Parathyroid adenoma (tissue), 2 donors: ENCODE results near the gene OR7G2.

ENCODE experiments used
- H2AFZ ChIP-seq: fragments of 300-600 bp; sonication (generic); one replicate; pipeline ENCODE4 v1.7.0; 2017; ENCODE audit warnings: antibody characterized with exemption, mild to moderate bottlenecking
- H3K27ac ChIP-seq: fragments of 300-600 bp; sonication (generic); one replicate; pipeline ENCODE4 v1.7.0; 2017
- H3K27me3 ChIP-seq: fragments of 300-600 bp; sonication (generic); one replicate; pipeline ENCODE4 v1.7.0; 2017; ENCODE audit warnings: low read length; ENCODE audit not compliant: control insufficient read depth, insufficient read depth
- H3K36me3 ChIP-seq: fragments of 300-600 bp; sonication (generic); one replicate; pipeline ENCODE4 v1.7.0; 2017; ENCODE audit warnings: low read length; ENCODE audit not compliant: control insufficient read depth, insufficient read depth
- H3K4me1 ChIP-seq: fragments of 300-600 bp; sonication (generic); one replicate; pipeline ENCODE4 v1.7.0; 2017; ENCODE audit warnings: control low read depth
- H3K4me2 ChIP-seq: fragments of 300-600 bp; sonication (generic); one replicate; pipeline ENCODE4 v1.7.0; 2017; ENCODE audit warnings: low read length
- H3K4me3 ChIP-seq: fragments of 300-600 bp; sonication (generic); one replicate; pipeline ENCODE4 v1.7.0; 2017; ENCODE audit warnings: low read depth, low read length
- H3K79me2 ChIP-seq: fragments of 300-600 bp; sonication (generic); one replicate; pipeline ENCODE4 v1.7.0; 2017; ENCODE audit warnings: control low read depth
- H3K9ac ChIP-seq: fragments of 300-600 bp; sonication (generic); one replicate; pipeline ENCODE4 v1.7.0; 2017; ENCODE audit warnings: mild to moderate bottlenecking
- H3K9me3 ChIP-seq: fragments of 300-600 bp; sonication (generic); one replicate; pipeline ENCODE4 v1.7.0; 2017; ENCODE audit warnings: low read length; ENCODE audit not compliant: control insufficient read depth
- CTCF ChIP-seq: fragments of 300-600 bp; sonication (generic); IDR thresholded peaks from one replicate; pipeline ENCODE4 v1.7.0; 2017; ENCODE audit warnings: antibody characterized with exemption, mild to moderate bottlenecking
- donor health status: primary hyperparathyroidism.

OR7G2 gene

GRCh38 chr19:9065457-9066014, 41.7 kb downstream of the OR7G2 start:
- no peak overlapping the region for H3K4me2 ChIP-seq
- no peaks in the 10 kb centered on the region for H3K36me3 ChIP-seq
- H3K4me1 ChIP-seq: no peaks in the 10 kb centered on the region
- H2AFZ ChIP-seq: no peak overlapping the region
- H3K79me2 ChIP-seq: no peaks in the 10 kb centered on the region
- H3K27me3 ChIP-seq: no peaks in the 10 kb centered on the region
- H3K4me3 ChIP-seq: no peak overlapping the region
- no peak overlapping the region for H3K9ac ChIP-seq
- no peak overlapping the region for H3K27ac ChIP-seq
- H3K9me3 ChIP-seq: no peaks in the 10 kb centered on the region
- no peak for TF ChIP-seq CTCF

GRCh38 chr19:9061879-9062278, 45.4 kb downstream of the OR7G2 start:
- no peak overlapping the region for H3K4me2 ChIP-seq
- H3K9ac ChIP-seq: no peak overlapping the region
- H3K4me1 ChIP-seq: no peaks in the 10 kb centered on the region
- H3K27ac ChIP-seq: no peak overlapping the region
- no peak overlapping the region for H3K4me3 ChIP-seq
- H3K9me3 ChIP-seq: no peaks in the 10 kb centered on the region
- H2AFZ ChIP-seq: no peak overlapping the region
- H3K79me2 ChIP-seq: no peaks in the 10 kb centered on the region
- no peaks in the 10 kb centered on the region for H3K36me3 ChIP-seq
- H3K27me3 ChIP-seq: no peaks in the 10 kb centered on the region
- no peak for TF ChIP-seq CTCF

GRCh38 chr19:9060564-9061340, 46.5 kb downstream of the OR7G2 start:
- Histone ChIP-seq H3K36me3 (no peaks in the 10 kb centered on the region), H3K4me1 (no peaks in the 10 kb centered on the region), H3K27ac (no peak overlapping the region), H3K9me3 (no peaks in the 10 kb centered on the region), H3K4me3 (no peak overlapping the region), H3K79me2 (no peaks in the 10 kb centered on the region), H3K9ac (no peak overlapping the region), H3K27me3 (no peaks in the 10 kb centered on the region), H3K4me2 (no peak overlapping the region), H2AFZ (no peak overlapping the region)
- TF ChIP-seq CTCF: no peak

- H3K36me3 ChIP-seq: no peaks in the 10 kb centered on the region
- H3K79me2 ChIP-seq: no peaks in the 10 kb centered on the region
- no peaks in the 10 kb centered on the region for H3K4me1 ChIP-seq
- no peak overlapping the region for H2AFZ ChIP-seq
- H3K27ac ChIP-seq: no peak overlapping the region
- H3K27me3 ChIP-seq: peaks cover 4% of the 10 kb centered on the region
- TF ChIP-seq CTCF: no peak
- no peak overlapping the region for H3K4me3 ChIP-seq
- no peak overlapping the region for H3K9ac ChIP-seq
- H3K9me3 ChIP-seq: no peaks in the 10 kb centered on the region
- H3K4me2 ChIP-seq: no peak overlapping the region
Measured at GRCh38 chr19:9058905-9059667, 48.2 kb downstream of the OR7G2 start.
